H9 (cell line): ENCODE data around the gene FOXL1. TPM values are rescaled to one million over a fixed set of nuclear protein-coding genes. Genes with fewer than 3 reads are reported as not detected.

Source experiments
- DNase-seq: peaks from one replicate; pipeline ENCODE4 v3.0.0-alpha.2; 2017
- H2AFZ ChIP-seq: one replicate; pipeline ENCODE4 v1.6.1; 2013; ENCODE audit warnings: mild to moderate bottlenecking, low read length, control low read depth, moderate library complexity
- H2AK5ac ChIP-seq: 2 replicates; pipeline ENCODE4 v1.6.1; 2013; ENCODE audit warnings: low read length, control low read depth, mixed read lengths; ENCODE audit not compliant: insufficient read length
- H2BK120ac ChIP-seq: one replicate; pipeline ENCODE4 v1.6.1; 2013; ENCODE audit warnings: low read depth, mild to moderate bottlenecking, low read length, control low read depth, inconsistent platforms; ENCODE audit not compliant: poor library complexity, severe bottlenecking
- H2BK12ac ChIP-seq: 2 replicates; pipeline ENCODE4 v1.6.1; 2013; ENCODE audit warnings: low read length, control low read depth, mixed read lengths, low read depth; ENCODE audit not compliant: insufficient read length
- H2BK15ac ChIP-seq: 2 replicates; pipeline ENCODE4 v1.6.1; 2013; ENCODE audit warnings: low read depth, low read length, control low read depth
- H2BK20ac ChIP-seq: one replicate; pipeline ENCODE4 v1.6.1; 2013; ENCODE audit warnings: low read depth, mild to moderate bottlenecking, low read length, control low read depth, inconsistent platforms; ENCODE audit not compliant: poor library complexity, severe bottlenecking
- H2BK5ac ChIP-seq: 2 replicates; pipeline ENCODE4 v1.6.1; 2013; ENCODE audit warnings: low read length, control low read depth, mixed read lengths; ENCODE audit not compliant: insufficient read length
- H3K14ac ChIP-seq: 2 replicates; pipeline ENCODE4 v1.6.1; 2013; ENCODE audit warnings: low read length, control low read depth; ENCODE audit not compliant: insufficient read depth
- H3K18ac ChIP-seq: 2 replicates; pipeline ENCODE4 v1.6.1; 2013; ENCODE audit warnings: low read depth, mild to moderate bottlenecking, mixed read lengths, low read length, control low read depth; ENCODE audit not compliant: insufficient read length
- H3K23ac ChIP-seq: 2 replicates; pipeline ENCODE4 v1.6.1; 2013; ENCODE audit warnings: low read length, control low read depth, mixed read lengths, low read depth; ENCODE audit not compliant: insufficient read length
- H3K23me2 ChIP-seq: 2 replicates; pipeline ENCODE4 v1.6.1; 2013; ENCODE audit warnings: low read depth, mild to moderate bottlenecking, mixed read lengths, low read length, control low read depth; ENCODE audit not compliant: insufficient read length, poor library complexity, severe bottlenecking
- H3K27ac ChIP-seq: 2 replicates; pipeline ENCODE4 v1.5.1; 2013; ENCODE audit warnings: low read length, control low read depth, mixed read lengths, low read depth; ENCODE audit not compliant: insufficient read length
- H3K27me3 ChIP-seq: 2 replicates; pipeline ENCODE4 v1.6.1; 2013; ENCODE audit warnings: low read length, control low read depth, inconsistent platforms; ENCODE audit not compliant: insufficient read depth
- H3K4ac ChIP-seq: 2 replicates; pipeline ENCODE4 v1.6.1; 2013; ENCODE audit warnings: low read depth, mild to moderate bottlenecking, control low read depth, inconsistent platforms, low read length, moderate library complexity
- H3K4me1 ChIP-seq: 2 replicates; pipeline ENCODE4 v1.6.1; 2013; ENCODE audit warnings: low read length, control low read depth, inconsistent platforms; ENCODE audit not compliant: insufficient read depth
- H3K4me2 ChIP-seq: 2 replicates; pipeline ENCODE4 v1.6.1; 2013; ENCODE audit warnings: low read length, control low read depth, mixed read lengths; ENCODE audit not compliant: insufficient read length, insufficient read depth
- H3K56ac ChIP-seq: 2 replicates; pipeline ENCODE4 v1.6.1; 2013; ENCODE audit warnings: low read depth, mild to moderate bottlenecking, mixed read lengths, low read length, control low read depth; ENCODE audit not compliant: insufficient read length
- H3K79me1 ChIP-seq: 2 replicates; pipeline ENCODE4 v1.6.1; 2013; ENCODE audit warnings: low read depth, mild to moderate bottlenecking, moderate library complexity, low read length, control low read depth, inconsistent platforms; ENCODE audit not compliant: insufficient read depth, poor library complexity, severe bottlenecking
- H3K79me2 ChIP-seq: 2 replicates; pipeline ENCODE4 v1.6.1; 2013; ENCODE audit warnings: low read length, control low read depth, inconsistent platforms; ENCODE audit not compliant: insufficient read depth
- H3K9ac ChIP-seq: 2 replicates; pipeline ENCODE4 v1.6.1; 2013; ENCODE audit warnings: low read length, control low read depth, mixed read lengths; ENCODE audit not compliant: insufficient read length; ENCODE audit errors: extremely low read depth
- H3K9me3 ChIP-seq: one replicate; pipeline ENCODE4 v1.6.1; 2013; ENCODE audit warnings: low read depth, low read length, inconsistent platforms; ENCODE audit not compliant: control insufficient read depth
- H3T11ph ChIP-seq: one replicate; pipeline ENCODE4 v1.6.1; 2013; ENCODE audit warnings: mild to moderate bottlenecking, low read length, control low read depth, inconsistent platforms
- H4K20me1 ChIP-seq: one replicate; pipeline ENCODE4 v1.6.1; 2013; ENCODE audit not compliant: control insufficient read depth, insufficient read length, insufficient read depth
- H4K5ac ChIP-seq: 2 replicates; pipeline ENCODE4 v1.6.1; 2013; ENCODE audit warnings: low read depth, mild to moderate bottlenecking, mixed read lengths, low read length, control low read depth; ENCODE audit not compliant: insufficient read length
- H4K8ac ChIP-seq: replicated peaks from 2 replicates; pipeline ENCODE4 v1.6.1; 2013; ENCODE audit warnings: low read length, control low read depth, mixed read lengths, low read depth; ENCODE audit not compliant: insufficient read length
- H4K91ac ChIP-seq: 2 replicates; pipeline ENCODE4 v1.6.1; 2013; ENCODE audit warnings: low read depth, mild to moderate bottlenecking, moderate library complexity, mixed read lengths, low read length, control low read depth; ENCODE audit not compliant: insufficient read length
- H3K27ac Mint-ChIP-seq, 3 experiments: 2 replicates in 2 of 3; 3 replicates in 1 of 3; pipeline ENCODE4 v1.8.0; 2020 to 2021; ENCODE audit warnings: mixed read lengths in 3 of 3, mild to moderate bottlenecking in 1 of 3, moderate library complexity in 1 of 3
- H3K27me3 Mint-ChIP-seq: 2 replicates; pipeline ENCODE4 v1.8.0; 2021; ENCODE audit warnings: low read depth, mild to moderate bottlenecking, moderate library complexity, mixed read lengths
- H3K36me3 Mint-ChIP-seq, 3 experiments: 2 replicates in 2 of 3; 3 replicates in 1 of 3; pipeline ENCODE4 v1.8.0; 2020 to 2021; ENCODE audit warnings: low read depth in 3 of 3, mixed read lengths in 3 of 3; ENCODE audit not compliant: insufficient read depth in 1 of 3
- H3K4me1 Mint-ChIP-seq, 2 experiments: 2 replicates each; pipeline ENCODE4 v1.8.0; 2020; ENCODE audit warnings: mixed read lengths in 2 of 2
- H3K4me3 Mint-ChIP-seq, 2 experiments: 2 replicates in 1 of 2; 3 replicates in 1 of 2; pipeline ENCODE4 v1.8.0; 2020 to 2021; ENCODE audit warnings: mild to moderate bottlenecking in 2 of 2, mixed read lengths in 2 of 2, moderate library complexity in 1 of 2
- H3K9me3 Mint-ChIP-seq, 2 experiments: 2 replicates in 1 of 2; 3 replicates in 1 of 2; pipeline ENCODE4 v1.8.0; 2020; ENCODE audit warnings: mild to moderate bottlenecking in 2 of 2, mixed read lengths in 2 of 2, moderate library complexity in 1 of 2
- WGBS: extraction: QIAGEN DNeasy Blood & Tissue Kit; methylation state at CpG from one replicate; pipeline ENCODE4 v1.1.7; 2013; ENCODE audit warnings: missing lambda C conversion rate, low lambda C conversion rate, mixed read lengths; ENCODE audit not compliant: insufficient read length; ENCODE audit errors: extremely low coverage; 5-methylcytosine and 5-hydroxymethylcytosine counted together
- total RNA-seq: library from RNA; stranded (reverse); gene quantifications from 2 replicates; pipeline ENCODE4 v1.2.1, GENCODE V29; 2021
- TF ChIP-seq, protein P1 (sequence below): fragments of 200-600 bp; sonication (generic); conservative IDR thresholded peaks from 3 replicates; pipeline ENCODE4 v1.8.0; 2021; ENCODE audit warnings: antibody characterized with exemption, mild to moderate bottlenecking

The FOXL1 gene
- total RNA-seq, 1 experiment from 2014 or later = 0.09 TPM

- no peak for DNase-seq
- Histone ChIP-seq H4K5ac (no peak overlapping the region), H3K9ac (no peak overlapping the region), H2BK12ac (no peak overlapping the region), H2BK120ac (no peak overlapping the region), H2AFZ (no peak overlapping the region), H3K4ac (no peak overlapping the region), H3K9me3 (no peaks in the 10 kb centered on the region), H3K18ac (no peak overlapping the region), H2AK5ac (no peak overlapping the region), H3K27me3 (no peaks in the 10 kb centered on the region), H3K23ac (no peak overlapping the region), H3K14ac (no peak overlapping the region; the same call in 1 of the 2 replicates), H2BK20ac (no peak overlapping the region), H2BK15ac (no peak overlapping the region), H3K4me1 (no peaks in the 10 kb centered on the region), H4K20me1 (no peaks in the 10 kb centered on the region), H2BK5ac (no peak overlapping the region), H3T11ph (no peak overlapping the region), H3K79me2 (no peaks in the 10 kb centered on the region), H3K23me2 (no peaks in the 10 kb centered on the region), H4K8ac (no peak overlapping the region), H3K79me1 (no peaks in the 10 kb centered on the region), H3K56ac (no peak overlapping the region), H3K27ac (no peak overlapping the region), H3K4me2 (no peak overlapping the region), H4K91ac (no peak overlapping the region)
- no CpG with 5 or more reads among the region's 18 CpGs for WGBS
- no peak overlapping the region for H3K4me3 Mint-ChIP-seq
- H3K36me3 Mint-ChIP-seq = no peaks in the 10 kb centered on the region
- H3K9me3 Mint-ChIP-seq = no peaks in the 10 kb centered on the region
- peaks cover 47% of the 10 kb centered on the region for H3K27me3 Mint-ChIP-seq
- H3K4me1 Mint-ChIP-seq = peaks cover 0 to 10% of the 10 kb centered on the region in 2 experiments; a peak in 2 of 4 replicates
- TF ChIP-seq, protein P1, sequence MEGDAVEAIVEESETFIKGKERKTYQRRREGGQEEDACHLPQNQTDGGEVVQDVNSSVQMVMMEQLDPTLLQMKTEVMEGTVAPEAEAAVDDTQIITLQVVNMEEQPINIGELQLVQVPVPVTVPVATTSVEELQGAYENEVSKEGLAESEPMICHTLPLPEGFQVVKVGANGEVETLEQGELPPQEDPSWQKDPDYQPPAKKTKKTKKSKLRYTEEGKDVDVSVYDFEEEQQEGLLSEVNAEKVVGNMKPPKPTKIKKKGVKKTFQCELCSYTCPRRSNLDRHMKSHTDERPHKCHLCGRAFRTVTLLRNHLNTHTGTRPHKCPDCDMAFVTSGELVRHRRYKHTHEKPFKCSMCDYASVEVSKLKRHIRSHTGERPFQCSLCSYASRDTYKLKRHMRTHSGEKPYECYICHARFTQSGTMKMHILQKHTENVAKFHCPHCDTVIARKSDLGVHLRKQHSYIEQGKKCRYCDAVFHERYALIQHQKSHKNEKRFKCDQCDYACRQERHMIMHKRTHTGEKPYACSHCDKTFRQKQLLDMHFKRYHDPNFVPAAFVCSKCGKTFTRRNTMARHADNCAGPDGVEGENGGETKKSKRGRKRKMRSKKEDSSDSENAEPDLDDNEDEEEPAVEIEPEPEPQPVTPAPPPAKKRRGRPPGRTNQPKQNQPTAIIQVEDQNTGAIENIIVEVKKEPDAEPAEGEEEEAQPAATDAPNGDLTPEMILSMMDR = no peak
- no peak overlapping the region for H3K27ac Mint-ChIP-seq
Measured at GRCh38 chr16:86597126-86597879, 19.0 kb downstream of the FOXL1 start.
